HG03432 (cell line): ENCODE measurements around the gene CNR1.

Experiments used
- ATAC-seq: cut with Tn5 transposase; IDR thresholded peaks from one replicate; pipeline ENCODE4 v1.9.1; 2021; ENCODE audit warnings: mild to moderate bottlenecking, moderate library complexity; ENCODE audit not compliant: unreplicated experiment

The CNR1 gene

DNA sequence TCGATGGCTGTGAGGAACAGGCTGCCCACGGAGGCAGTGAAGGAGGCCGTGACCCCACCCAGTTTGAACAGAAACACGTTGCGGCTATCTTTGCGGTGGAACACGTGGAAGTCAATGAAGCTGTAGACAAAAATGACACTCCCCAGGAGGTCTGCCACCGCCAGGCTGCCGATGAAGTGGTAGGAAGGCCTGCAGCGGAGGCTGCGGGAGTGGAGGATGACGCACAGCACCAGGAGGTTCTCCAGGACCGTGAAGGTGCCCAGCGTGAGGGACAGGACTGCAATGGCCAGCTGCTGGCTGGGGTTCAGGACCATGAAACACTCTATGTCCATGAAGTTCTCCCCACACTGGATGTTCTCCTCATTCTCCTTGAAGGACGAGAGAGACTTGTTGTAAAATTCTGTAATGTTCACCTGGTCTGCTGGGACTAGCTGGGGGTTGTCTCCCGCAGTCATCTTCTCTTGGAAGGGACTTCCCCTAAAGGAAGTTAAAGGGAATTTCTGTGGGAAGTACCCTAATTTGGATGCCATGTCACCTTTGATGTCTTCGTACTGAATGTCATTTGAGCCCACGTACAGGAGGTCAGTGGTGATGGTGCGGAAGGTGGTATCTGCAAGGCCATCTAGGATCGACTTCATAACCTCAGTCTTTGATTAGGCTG lies 21.4 kb downstream of the CNR1 start:
- no peak for ATAC-seq

DNA sequence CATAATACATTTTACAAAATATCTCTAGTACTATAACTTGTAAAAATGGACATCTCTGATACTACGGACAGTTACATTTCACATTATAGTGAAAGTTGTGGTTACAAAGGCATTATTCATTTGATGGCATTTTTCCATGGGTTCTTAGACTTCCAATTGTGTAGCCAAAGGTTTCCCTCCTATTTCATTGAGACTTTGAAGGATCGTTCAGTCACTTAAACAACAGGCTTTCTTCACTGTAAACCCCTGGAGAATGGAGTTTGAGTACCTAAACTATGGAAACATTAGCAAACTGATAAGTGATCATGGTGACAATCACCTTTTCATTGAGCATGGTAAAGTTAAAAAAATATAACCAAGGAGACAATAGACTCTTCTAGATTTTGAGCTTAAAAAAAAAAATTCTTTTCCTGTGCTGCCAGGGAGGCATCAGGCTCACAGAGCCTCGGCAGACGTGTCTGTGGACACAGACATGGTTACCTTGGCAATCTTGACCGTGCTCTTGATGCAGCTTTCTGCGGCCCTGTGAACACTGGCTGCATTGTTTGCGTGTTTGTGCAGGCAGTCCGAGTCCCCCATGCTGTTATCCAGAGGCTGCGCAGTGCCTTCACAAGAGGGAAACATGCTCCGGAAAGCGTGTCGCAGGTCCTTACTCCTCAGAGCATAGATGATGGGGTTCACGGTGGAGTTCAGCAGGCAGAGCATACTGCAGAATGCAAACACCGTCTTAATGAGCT lies 22.6 kb downstream of the CNR1 start:
- no peak for ATAC-seq

DNA sequence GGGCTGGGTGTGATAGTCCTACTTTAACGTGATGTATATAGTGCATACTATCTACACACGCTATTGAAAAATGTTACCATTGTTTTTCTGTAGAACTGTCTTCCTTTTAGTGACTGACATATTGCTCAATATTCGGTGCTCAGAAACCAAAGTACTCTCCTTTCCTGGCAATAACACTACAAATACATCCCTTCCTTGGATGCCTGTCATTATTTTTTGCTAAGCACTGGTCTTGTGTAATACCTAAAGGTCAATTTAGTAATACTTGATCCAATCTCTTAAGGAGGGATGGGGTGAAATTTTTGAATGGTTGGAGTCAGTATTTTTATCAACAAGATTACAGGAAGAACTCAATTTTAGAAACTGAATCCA lies 23.9 kb downstream of the CNR1 start:
- no peak for ATAC-seq

DNA sequence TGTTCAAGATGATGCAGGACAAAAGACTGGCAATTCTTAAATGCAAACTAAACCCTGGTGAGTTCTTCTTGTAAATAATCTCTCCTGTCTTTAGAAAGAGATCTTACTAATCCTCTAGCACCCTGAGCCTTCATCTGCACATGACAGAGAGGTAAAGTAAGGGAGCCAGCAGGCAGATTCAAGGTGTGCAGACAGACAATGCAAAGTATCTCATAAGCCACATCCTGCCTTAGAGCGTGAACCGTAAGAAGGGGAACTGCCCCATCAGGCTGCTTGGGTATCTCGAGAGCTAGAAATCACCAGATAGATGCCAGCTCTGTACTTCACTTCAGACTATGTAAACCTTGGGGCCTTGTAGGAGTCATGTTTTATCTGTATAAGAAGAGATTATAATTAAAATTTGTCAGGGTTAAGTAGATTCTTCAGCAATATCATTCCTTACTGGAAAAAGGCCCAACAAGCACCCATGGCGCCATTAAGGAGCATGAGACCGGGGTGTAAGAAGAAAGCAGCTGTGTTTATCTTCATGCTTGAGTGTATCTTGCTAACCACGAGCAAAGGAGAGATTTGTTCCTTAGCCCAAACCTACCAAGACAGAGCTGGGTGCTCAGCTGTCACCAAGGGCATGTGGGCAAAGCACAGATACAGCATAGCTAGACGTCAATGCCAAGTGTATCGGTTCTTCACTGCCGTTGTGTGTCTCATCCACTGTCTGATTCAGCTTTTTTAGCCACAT lies 24.4 kb downstream of the CNR1 start:
- ATAC-seq: peak; percentile 96

DNA sequence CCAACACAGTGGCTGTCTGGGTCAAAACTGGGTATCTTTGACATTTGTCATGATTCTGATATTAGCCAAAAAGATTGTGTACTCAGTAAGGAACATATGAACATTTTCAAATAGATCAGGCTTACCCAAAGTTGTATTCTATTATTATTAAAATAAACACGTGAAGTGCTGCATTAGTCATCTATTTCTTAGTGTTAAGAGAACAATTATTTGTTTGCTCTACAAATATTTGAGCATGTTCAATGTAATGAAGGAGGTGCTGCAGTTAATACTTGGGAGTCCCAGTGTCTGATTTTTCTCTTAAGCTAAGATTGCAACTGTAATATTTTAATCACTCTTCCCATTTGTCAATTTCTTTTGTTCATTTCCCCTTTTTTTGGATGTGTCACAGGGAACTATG lies 28.2 kb downstream of the CNR1 start:
- no peak for ATAC-seq

DNA sequence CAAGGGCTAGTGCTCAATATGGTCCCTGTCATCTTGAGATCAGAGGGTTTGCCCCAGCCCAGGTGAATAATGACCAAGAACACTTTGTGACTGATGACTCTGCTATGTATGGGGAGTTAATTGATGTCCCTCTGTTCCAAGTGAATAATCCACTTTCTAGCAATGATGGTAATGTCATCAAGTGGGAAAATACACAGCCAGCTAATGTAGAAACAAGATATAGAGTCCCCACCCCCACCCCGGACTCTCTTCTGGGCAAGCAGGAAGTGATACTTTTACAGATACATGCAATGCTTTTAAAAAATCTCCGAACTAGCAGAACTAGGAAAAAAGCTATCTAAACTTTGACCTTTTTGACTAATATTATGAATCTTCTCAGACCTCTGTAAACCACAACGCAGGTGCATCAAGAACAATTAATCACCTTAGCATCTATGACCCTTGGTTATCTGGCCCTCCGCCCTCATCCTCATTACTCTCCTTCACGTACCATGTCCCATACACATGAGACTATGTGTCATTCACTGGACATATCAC lies 30.5 kb downstream of the CNR1 start:
- peak; percentile 89 for ATAC-seq

DNA sequence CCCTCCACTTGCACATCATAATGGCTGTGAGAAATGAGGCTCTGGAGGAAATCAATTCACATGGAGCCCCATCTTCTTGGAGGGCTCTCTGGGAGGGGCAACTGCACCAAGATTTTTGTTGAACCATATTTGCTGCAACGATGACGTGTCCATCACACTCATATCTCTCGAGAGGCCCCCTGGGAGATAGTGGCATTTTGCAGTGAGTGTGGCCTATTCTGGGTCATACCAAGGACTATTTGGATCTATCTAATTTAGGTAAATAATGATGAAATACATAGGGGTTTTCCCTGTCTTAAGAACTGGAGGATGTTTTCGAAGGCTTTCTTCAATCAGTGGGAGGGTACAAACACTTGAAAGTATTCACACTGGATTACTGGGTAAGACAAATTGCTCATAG lies 31.6 kb downstream of the CNR1 start:
- no peak for ATAC-seq

DNA sequence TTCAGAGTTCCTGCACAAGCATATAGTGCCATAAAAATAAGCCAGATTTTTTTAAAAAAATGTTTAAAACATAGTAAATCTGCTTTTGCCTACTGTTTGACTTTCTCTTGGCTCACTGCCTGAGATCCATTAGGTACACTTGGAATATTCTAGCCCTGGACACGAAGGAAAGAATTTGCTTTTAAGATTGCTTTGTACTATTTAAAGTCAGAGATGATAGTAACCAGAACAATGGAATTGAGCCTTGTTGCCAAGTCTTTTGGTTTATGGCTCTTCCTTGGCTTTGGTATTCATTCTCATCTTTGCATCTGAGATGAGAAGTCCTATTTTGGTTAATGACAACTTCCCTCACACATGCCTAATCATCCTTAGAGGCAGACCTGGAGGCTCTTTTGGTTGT lies 32.4 kb downstream of the CNR1 start:
- ATAC-seq: no peak

DNA sequence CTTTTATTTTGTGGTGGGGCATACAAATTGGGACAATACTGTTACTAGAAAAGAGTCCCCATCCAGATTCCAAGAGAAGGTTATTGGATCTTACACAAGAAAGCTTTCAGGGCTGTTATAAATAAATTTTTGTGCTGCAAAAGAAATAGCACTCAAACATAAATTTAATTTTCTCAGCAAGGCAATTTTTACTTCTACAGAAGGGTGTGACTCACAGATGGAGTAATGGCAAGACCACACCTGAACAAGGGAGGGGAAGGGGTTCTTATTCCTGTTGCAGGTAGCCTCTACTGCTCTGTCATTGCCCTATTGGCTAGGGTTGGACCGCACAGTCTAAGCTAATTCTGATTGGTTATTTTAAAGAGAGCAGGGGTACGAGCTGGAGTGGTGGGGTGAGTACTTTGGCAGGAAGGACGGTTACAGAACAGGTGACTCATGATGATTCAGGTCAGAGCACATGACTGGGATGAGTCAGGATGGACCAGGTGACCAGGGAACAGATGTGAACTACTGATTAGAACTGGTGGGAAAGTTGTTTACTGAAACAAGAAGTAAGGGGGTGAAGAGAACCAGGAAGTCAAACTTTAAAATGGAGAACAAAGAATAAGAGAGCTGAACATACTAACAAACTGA lies 41.1 kb downstream of the CNR1 start:
- ATAC-seq: no peak

DNA sequence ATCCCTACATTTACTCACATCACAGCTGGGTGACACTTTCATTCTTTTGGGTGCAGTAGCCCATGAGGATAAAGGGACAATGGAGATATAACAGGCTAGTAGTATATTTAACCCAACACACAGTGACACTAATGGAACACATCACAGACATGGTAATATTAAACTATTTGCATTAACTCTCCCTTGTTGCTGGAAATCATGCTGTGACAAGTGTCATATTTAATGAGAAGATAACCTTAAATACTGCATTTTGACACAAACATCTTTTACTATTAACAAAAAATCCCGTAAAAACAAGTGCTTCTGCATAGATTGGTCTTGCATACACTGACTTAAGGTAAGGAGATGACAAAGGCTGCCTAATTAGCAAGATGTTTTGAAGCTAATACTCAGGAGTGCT lies 45.5 kb downstream of the CNR1 start:
- no peak for ATAC-seq

DNA sequence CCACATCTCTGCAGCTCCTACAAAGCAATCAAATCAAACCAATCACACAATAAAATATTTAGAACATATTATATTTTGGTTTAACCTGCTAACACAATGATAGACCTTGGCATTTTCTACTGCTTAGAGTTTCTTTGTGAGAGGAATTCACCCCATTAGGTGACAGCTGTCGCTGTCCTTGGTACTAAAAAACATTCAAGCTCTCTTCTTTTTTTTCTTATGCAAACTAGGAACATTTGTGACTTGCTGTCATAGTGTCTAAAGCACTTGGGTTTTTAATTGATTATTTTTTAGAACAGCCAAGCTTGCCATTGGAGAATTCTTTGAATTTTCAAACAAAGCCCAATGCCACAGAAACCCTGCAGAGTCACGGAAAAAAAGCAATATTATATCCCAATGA lies 46.4 kb downstream of the CNR1 start:
- ATAC-seq: no peak

DNA sequence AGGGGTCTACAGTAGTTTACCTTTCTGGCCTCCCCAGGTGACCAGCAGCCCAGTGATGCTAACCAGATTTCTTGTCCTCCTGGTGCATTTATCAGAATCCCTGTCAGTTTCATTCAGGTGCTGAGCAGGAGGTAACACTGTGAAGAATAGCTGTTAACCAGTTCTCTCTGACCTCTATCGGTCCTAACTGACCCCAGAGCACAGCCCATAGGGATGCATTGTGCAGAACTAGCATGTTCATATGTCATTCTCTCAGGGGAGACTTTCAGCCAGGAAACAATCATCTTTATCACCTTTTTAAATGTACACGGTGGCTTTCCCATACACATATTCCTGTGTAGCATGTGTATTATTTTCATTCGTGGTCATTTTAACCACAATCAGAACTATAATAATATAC lies 49.9 kb downstream of the CNR1 start:
- ATAC-seq: no peak

DNA sequence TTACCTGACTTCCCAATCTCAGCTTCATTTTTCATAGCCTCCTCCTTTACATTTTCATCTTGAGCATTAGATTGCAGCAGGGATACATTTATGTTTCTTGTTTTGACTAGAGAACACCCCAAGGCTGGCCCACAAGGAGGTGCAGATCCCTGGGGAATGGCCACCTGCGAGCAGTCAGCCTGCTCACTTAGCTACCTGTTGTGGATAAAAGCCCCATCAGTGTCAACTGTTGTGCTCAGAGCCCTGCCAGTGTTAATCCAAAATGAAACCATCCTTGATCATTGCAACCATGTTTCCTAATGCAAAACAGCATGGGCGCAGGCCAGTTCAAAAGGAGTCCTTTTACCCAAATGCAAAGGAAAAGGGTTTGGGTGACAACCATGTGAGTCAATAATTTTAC lies 50.8 kb downstream of the CNR1 start:
- ATAC-seq: no peak

DNA sequence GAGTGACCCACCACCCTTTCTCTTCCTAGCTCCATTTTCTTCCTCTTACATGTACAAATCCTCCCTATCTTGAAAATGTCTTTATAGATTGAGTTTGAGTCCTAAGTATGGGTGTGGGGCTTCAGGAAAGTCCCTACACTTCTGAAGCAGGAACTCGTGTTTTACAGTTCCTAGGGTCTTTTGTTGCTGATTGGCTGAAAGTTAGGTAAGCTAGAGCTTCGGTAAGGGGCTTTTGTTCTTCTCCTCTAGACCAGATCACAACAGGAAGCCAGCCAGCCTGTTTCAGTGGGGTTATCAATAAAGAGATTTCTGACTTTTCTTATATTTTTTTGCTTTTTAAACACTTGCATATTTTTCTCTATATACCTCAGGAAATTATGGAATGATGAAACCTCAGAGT lies 51.3 kb downstream of the CNR1 start:
- ATAC-seq: no peak

DNA sequence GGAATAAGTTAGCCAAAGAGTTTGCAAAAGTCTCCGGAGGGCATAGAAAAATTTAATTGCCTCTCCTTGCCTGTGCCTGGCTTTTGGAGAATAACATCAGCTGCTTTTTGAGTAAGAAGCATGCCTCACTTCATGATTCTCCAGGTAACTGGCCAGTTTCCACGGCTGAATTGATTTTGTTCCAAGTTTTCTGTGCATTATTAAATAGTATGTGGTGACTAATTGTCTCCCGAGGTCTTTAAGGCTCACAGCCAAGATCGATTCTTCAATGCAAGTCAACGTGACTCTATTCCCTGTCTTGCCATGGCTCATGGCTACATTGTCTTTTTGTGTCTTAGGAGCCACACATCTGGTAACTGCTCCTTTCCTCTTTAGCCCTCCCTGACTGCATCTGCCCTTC lies 54.2 kb downstream of the CNR1 start:
- no peak for ATAC-seq

DNA sequence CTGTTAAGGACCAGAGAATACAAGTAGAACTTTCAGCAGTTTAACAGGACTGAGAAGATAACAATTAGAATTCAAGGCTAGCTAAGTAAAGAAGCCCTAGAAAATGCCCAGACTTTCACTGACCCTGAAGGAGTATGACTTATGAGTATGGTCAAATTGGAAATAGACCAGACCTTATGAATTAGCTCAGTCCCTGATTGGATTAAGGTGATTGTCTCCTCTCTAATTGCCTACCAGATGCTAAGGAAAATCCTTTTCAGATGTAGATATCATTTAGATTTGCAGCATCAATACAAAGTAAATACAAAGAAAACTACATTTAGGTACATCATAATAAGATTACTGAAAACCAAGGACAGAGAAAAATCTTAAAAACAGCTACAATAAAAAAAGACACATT lies 58.9 kb downstream of the CNR1 start:
- ATAC-seq: no peak

DNA sequence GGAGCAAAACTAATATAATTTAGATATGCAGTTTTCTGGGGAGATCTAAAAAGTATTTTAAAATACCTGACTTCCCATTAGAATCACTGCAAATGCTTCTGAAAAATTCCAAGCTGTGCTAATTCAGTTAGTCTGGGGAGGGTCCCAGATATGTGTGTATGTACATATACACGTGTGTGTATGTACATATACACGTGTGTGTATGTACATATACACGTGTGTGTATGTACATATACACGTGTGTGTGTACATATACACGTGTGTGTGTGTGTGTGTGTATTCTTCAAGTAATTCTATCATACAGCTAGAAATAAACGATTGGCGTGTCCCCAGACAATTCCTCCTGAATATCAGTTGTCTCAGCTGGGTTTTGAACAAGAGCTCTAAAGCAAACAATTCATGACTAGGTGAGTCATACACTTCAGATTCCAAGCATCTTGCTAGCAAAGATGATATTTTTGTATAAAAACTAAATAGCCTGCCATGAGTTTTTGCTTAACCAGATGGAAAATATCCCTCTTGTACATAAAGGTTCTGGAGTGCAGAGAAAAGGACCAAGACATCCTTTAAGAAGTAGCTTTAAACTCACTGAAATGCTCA lies 60.3 kb downstream of the CNR1 start:
- no peak for ATAC-seq
